ENCODE data around the gene HAO1. TPM values are rescaled to one million over a fixed set of nuclear protein-coding genes. Genes with fewer than 3 reads are reported as not detected.

The HAO1 gene
- total and polyA plus RNA-seq, 2 donors (not counting 3 experiments of a cell fraction or from before 2014, with no cell fraction given), result not detected

DNA sequence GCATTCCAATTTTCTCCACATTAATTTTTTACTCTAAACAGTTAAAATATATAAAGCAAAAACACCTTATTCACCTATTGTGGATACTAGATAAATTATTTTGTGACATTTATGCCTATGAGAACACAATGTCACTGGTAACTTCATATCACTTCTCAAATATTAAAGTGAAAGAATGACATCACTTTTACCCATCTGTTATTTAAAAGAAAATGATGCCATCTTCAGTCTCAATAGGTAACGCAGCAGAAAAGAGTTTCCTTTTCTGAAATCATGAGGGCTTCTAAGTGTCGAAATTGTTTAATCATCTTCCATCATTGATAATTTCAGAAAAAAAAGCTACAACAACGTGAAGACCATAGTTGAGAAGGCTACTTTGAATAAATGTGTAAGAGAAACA, 2.9 kb downstream of the HAO1 start:
- ChIA-PET POLR2A (no interaction called here), CTCF (interaction anchor here (0.6 to 6.3 kb wide), 33 partner anchors 8 to 1797 kb away, joined by 3 to 531 read pairs (median 6); partner anchors contain the start of gene PLCB1)
- TF ChIP-seq, protein P1, sequence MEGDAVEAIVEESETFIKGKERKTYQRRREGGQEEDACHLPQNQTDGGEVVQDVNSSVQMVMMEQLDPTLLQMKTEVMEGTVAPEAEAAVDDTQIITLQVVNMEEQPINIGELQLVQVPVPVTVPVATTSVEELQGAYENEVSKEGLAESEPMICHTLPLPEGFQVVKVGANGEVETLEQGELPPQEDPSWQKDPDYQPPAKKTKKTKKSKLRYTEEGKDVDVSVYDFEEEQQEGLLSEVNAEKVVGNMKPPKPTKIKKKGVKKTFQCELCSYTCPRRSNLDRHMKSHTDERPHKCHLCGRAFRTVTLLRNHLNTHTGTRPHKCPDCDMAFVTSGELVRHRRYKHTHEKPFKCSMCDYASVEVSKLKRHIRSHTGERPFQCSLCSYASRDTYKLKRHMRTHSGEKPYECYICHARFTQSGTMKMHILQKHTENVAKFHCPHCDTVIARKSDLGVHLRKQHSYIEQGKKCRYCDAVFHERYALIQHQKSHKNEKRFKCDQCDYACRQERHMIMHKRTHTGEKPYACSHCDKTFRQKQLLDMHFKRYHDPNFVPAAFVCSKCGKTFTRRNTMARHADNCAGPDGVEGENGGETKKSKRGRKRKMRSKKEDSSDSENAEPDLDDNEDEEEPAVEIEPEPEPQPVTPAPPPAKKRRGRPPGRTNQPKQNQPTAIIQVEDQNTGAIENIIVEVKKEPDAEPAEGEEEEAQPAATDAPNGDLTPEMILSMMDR (IDR thresholded peaks at IDR 0.05; ENCODE audit: extremely low read depth in 1 of 2, insufficient read depth in 1 of 2, low read depth in 1 of 2, low read length in 2 of 2), result no peak
- no peak for TF ChIP-seq FOS (IDR thresholded peaks at IDR 0.05; ENCODE audit: borderline replicate concordance, insufficient read depth, low read length)
- TF ChIP-seq POLR2AphosphoS5 (IDR thresholded peaks at IDR 0.05; ENCODE audit: insufficient read depth, low read depth, low read length), result no peak
- TF ChIP-seq GATA2 (IDR thresholded peaks at IDR 0.05; ENCODE audit: insufficient read depth, insufficient read length, low read depth, low read length), result no peak
- intact Hi-C loops (cut with micrococcal nuclease), result loop anchor here (2.0 to 10.0 kb wide), 3 partner anchors 81 to 447 kb away; partner anchors contain the start of genes PLCB1 and TMX4
- Histone ChIP-seq H3K4me1 (ENCODE audit: control insufficient read depth, extremely low read depth, insufficient read depth, low read length) (peaks cover 10% of the 10 kb centered on the region), H3K27ac (ENCODE audit: insufficient read depth, low read depth, low read length) (no peak overlapping the region), H3K36me3 (ENCODE audit: control insufficient read depth in 2 of 2, extremely low read depth in 1 of 2, insufficient read depth in 2 of 2, low read length in 2 of 2) (no peaks in the 10 kb centered on the region), H3K9me1 (replicated peaks; ENCODE audit: control insufficient read depth, extremely low read depth, insufficient read depth, low read length) (no peaks in the 10 kb centered on the region), H3K4me3 (replicated peaks in 1 of 3; ENCODE audit: insufficient read depth in 1 of 3, low read depth in 1 of 3, low read length in 3 of 3) (no peak overlapping the region), H3K27me3 (ENCODE audit: control insufficient read depth in 2 of 2, insufficient read depth in 2 of 2, low read length in 2 of 2) (no peaks in the 10 kb centered on the region), H2AFZ (ENCODE audit: low read depth, low read length) (no peak overlapping the region), H3K9me3 (replicated peaks; ENCODE audit: control insufficient read depth, insufficient read depth, low read length) (no peaks in the 10 kb centered on the region), H3K9ac (replicated peaks; ENCODE audit: extremely low read depth, insufficient read depth, low read length) (no peak overlapping the region), H3K79me2 (ENCODE audit: control insufficient read depth, insufficient read depth, low read length) (no peaks in the 10 kb centered on the region), H4K20me1 (replicated peaks; ENCODE audit: control insufficient read depth, extremely low read depth, insufficient read depth, low read length) (no peaks in the 10 kb centered on the region), H3K4me2 (ENCODE audit: insufficient read depth, low read length) (no peak overlapping the region)
- dilution Hi-C loops (cut with MboI; ENCODE audit: extremely low pct_ligation_motif_present, low sequenced_read_pairs), result no loop called here
- FAIRE-seq (no peak), DNase-seq (ENCODE audit: low read depth, low spot score) (no peak)
- BruUV-seq (replicated peaks), result no TSS peak

DNA sequence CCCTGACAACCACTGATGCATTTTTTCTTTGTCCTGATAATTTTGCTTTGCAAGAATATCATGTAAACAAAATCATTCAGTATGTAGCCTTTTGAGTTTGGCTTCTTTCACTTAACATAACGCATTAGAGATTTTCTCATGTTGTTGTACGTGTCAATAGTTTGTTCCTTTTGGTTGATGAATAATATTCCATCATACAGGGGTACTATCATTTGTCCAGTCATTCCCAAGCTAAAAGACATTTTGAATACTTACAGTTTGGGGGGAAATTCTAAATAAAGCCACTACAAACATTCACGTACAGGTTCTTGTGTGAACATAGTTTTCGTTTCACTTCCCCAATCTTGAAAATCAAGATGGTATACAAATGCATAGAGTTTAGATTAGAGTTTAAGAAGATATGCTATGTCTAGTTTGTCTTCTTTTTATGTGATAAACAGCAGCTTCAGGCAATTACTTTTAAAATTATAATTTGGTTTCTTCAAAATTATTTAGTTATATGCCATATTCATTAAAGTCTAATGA, 5.2 kb downstream of the HAO1 start:
- Histone ChIP-seq H3K79me2 (ENCODE audit: control insufficient read depth, insufficient read depth, low read length) (no peaks in the 10 kb centered on the region), H3K9me3 (replicated peaks; ENCODE audit: control insufficient read depth, insufficient read depth, low read length) (no peaks in the 10 kb centered on the region), H3K4me1 (ENCODE audit: control insufficient read depth, extremely low read depth, insufficient read depth, low read length) (peaks cover 10% of the 10 kb centered on the region), H4K20me1 (replicated peaks; ENCODE audit: control insufficient read depth, extremely low read depth, insufficient read depth, low read length) (no peaks in the 10 kb centered on the region), H3K27me3 (ENCODE audit: control insufficient read depth in 2 of 2, insufficient read depth in 2 of 2, low read length in 2 of 2) (no peaks in the 10 kb centered on the region), H3K9ac (replicated peaks; ENCODE audit: extremely low read depth, insufficient read depth, low read length) (no peak overlapping the region), H3K27ac (ENCODE audit: insufficient read depth, low read depth, low read length) (no peak overlapping the region), H3K9me1 (replicated peaks; ENCODE audit: control insufficient read depth, extremely low read depth, insufficient read depth, low read length) (no peaks in the 10 kb centered on the region), H2AFZ (ENCODE audit: low read depth, low read length) (no peak overlapping the region), H3K4me3 (replicated peaks in 1 of 3; ENCODE audit: insufficient read depth in 1 of 3, low read depth in 1 of 3, low read length in 3 of 3) (no peak overlapping the region), H3K4me2 (ENCODE audit: insufficient read depth, low read length) (no peak overlapping the region), H3K36me3 (ENCODE audit: control insufficient read depth in 2 of 2, extremely low read depth in 1 of 2, insufficient read depth in 2 of 2, low read length in 2 of 2) (no peaks in the 10 kb centered on the region)
- dilution Hi-C loops (cut with MboI; ENCODE audit: extremely low pct_ligation_motif_present, low sequenced_read_pairs) (no loop called here), intact Hi-C loops (cut with micrococcal nuclease) (loop anchor here (5.0 to 10.0 kb wide), 2 partner anchors 197 to 450 kb away; partner anchors contain the start of gene PLCB1)
- ChIA-PET CTCF (interaction anchor here (1.2 to 6.3 kb wide), 2 partner anchors 785 to 1142 kb away, joined by 3 to 531 read pairs; no protein-coding TSS in a partner anchor), POLR2A (no interaction called here)
- DNase-seq (ENCODE audit: low read depth, low spot score) (no peak), FAIRE-seq (no peak)
- TF ChIP-seq EZH2 (IDR thresholded peaks at IDR 0.05; ENCODE audit: borderline replicate concordance, low read depth, low read length, severe bottlenecking) (no peak), JUN (IDR thresholded peaks at IDR 0.05; ENCODE audit: borderline replicate concordance, insufficient read depth, insufficient read length, low read depth) (no peak), MAX (IDR thresholded peaks at IDR 0.05; ENCODE audit: insufficient read depth, insufficient read length) (no peak), GATA2 (IDR thresholded peaks at IDR 0.05; ENCODE audit: insufficient read depth, insufficient read length, low read depth, low read length) (no peak), FOS (IDR thresholded peaks at IDR 0.05; ENCODE audit: borderline replicate concordance, insufficient read depth, low read length) (no peak), POLR2A (IDR thresholded peaks at IDR 0.05; ENCODE audit: low read depth, low read length) (no peak), POLR2AphosphoS5 (IDR thresholded peaks at IDR 0.05; ENCODE audit: insufficient read depth, low read depth, low read length) (no peak), MYC (IDR thresholded peaks at IDR 0.05; ENCODE audit: low read depth, low read length) (no peak)
- TF ChIP-seq, protein P1 (IDR thresholded peaks at IDR 0.05; ENCODE audit: extremely low read depth in 1 of 2, insufficient read depth in 1 of 2, low read depth in 1 of 2, low read length in 2 of 2), result no peak
- BruUV-seq (replicated peaks), result no TSS peak

Measured in endothelial cell of umbilical vein (primary cell).